GM12873 (cell line): ENCODE measurements around the gene DUS1L.

Experiments used
- CTCF ChIP-seq: IDR thresholded peaks from 2 replicates; pipeline ENCODE4 v1.5.1; 2012; ENCODE audit warnings: low read depth, mild to moderate bottlenecking, moderate library complexity, low read length, control low read depth; ENCODE audit not compliant: insufficient read depth; ENCODE audit errors: missing control alignments

Gene DUS1L

GRCh38 chr17:82016061-82016874 is 49.3 kb downstream of the DUS1L start:
- TF ChIP-seq CTCF = no peak

- TF ChIP-seq CTCF = no peak
These were observed 50.2 kb downstream of the DUS1L start for GRCh38 chr17:82015311-82015971.

- no peak for TF ChIP-seq CTCF
These were observed 50.7 kb downstream of the DUS1L start for GRCh38 chr17:82014971-82015310.

- TF ChIP-seq CTCF = no peak
These were observed 51.2 kb downstream of the DUS1L start for GRCh38 chr17:82014432-82014831.

GRCh38 chr17:82013772-82014321 is 51.8 kb downstream of the DUS1L start:
- no peak for TF ChIP-seq CTCF

GRCh38 chr17:82013341-82013740 is 52.3 kb downstream of the DUS1L start:
- TF ChIP-seq CTCF = no peak

GRCh38 chr17:82012640-82013295 is 52.8 kb downstream of the DUS1L start:
- TF ChIP-seq CTCF = no peak
